ENCODE data around the gene NYAP2.

GRCh38 chr2:225598897-225599296, 199.4 kb downstream of the NYAP2 start:
- TF ChIP-seq CTCF (conservative IDR thresholded peaks at IDR 0.05) (no peak), ZFX (IDR thresholded peaks at IDR 0.05) (no peak)
